Nephron (organoid): ENCODE results near the gene GLI1.
"Not testable (repeated sequence)": the region's sequence is repeated elsewhere in the genome, so short reads cannot be mapped to it uniquely, and the experiment has no call there.

Experiments
- H3K27ac Mint-ChIP-seq, 3 experiments: 2 replicates each; pipeline ENCODE4 v1.8.0; 2020; ENCODE audit warnings: mixed read lengths in 3 of 3, mild to moderate bottlenecking in 2 of 3, moderate library complexity in 1 of 3
- H3K27me3 Mint-ChIP-seq: 2 replicates; pipeline ENCODE4 v1.8.0; 2021; ENCODE audit warnings: low read depth, mild to moderate bottlenecking, moderate library complexity, mixed read lengths
- H3K36me3 Mint-ChIP-seq: 2 replicates; pipeline ENCODE4 v1.8.0; 2020; ENCODE audit warnings: low read depth, mixed read lengths
- H3K4me1 Mint-ChIP-seq: 2 replicates; pipeline ENCODE4 v1.8.0; 2020; ENCODE audit warnings: mixed read lengths
- H3K4me3 Mint-ChIP-seq, 3 experiments: 2 replicates each; pipeline ENCODE4 v1.8.0; 2020; ENCODE audit warnings: mild to moderate bottlenecking in 3 of 3, mixed read lengths in 3 of 3, moderate library complexity in 2 of 3
- H3K9me3 Mint-ChIP-seq: 2 replicates; pipeline ENCODE4 v1.8.0; 2020; ENCODE audit warnings: mixed read lengths
- CTCF ChIP-seq, 3 experiments: fragments of 200-600 bp; sonication (generic); IDR thresholded peaks; one replicate each; pipeline ENCODE4 v1.5.0; 2021; ENCODE audit warnings: antibody characterized with exemption in 3 of 3; ENCODE audit not compliant: unreplicated experiment in 3 of 3

Gene GLI1

GRCh38 chr12:57511161-57511560 lies 51.6 kb downstream of the GLI1 start:
- Mint-ChIP-seq H3K36me3 (peaks cover 73% of the 10 kb centered on the region), H3K27me3 (no peaks in the 10 kb centered on the region), H3K4me1 (no peaks in the 10 kb centered on the region), H3K27ac (no peak overlapping the region), H3K4me3 (no peak overlapping the region), H3K9me3 (peaks cover 4% of the 10 kb centered on the region)
- no peak for TF ChIP-seq CTCF (IDR thresholded peaks at IDR 0.05; ENCODE audit: unreplicated experiment in 3 of 3)

- no peak overlapping the region for H3K4me3 Mint-ChIP-seq
- H3K27ac Mint-ChIP-seq: no peak overlapping the region
- H3K9me3 Mint-ChIP-seq: peaks cover 4% of the 10 kb centered on the region
- TF ChIP-seq CTCF (IDR thresholded peaks at IDR 0.05; ENCODE audit: unreplicated experiment in 3 of 3): no peak
- no peaks in the 10 kb centered on the region for H3K27me3 Mint-ChIP-seq
- no peaks in the 10 kb centered on the region for H3K4me1 Mint-ChIP-seq
- peaks cover 73% of the 10 kb centered on the region for H3K36me3 Mint-ChIP-seq
Observed at GRCh38 chr12:57511588-57512325, 52.2 kb downstream of the GLI1 start.

- TF ChIP-seq CTCF (IDR thresholded peaks at IDR 0.05; ENCODE audit: unreplicated experiment in 3 of 3): no peak
- no peak overlapping the region for H3K27ac Mint-ChIP-seq
Observed at GRCh38 chr12:57512665-57513064, 53.1 kb downstream of the GLI1 start.

GRCh38 chr12:57513266-57513665 lies 53.7 kb downstream of the GLI1 start:
- Mint-ChIP-seq H3K36me3 (peaks cover 82% of the 10 kb centered on the region), H3K27me3 (no peaks in the 10 kb centered on the region), H3K4me1 (peaks cover 9% of the 10 kb centered on the region), H3K4me3 (no peak overlapping the region), H3K9me3 (peaks cover 4% of the 10 kb centered on the region), H3K27ac (no peak overlapping the region)
- TF ChIP-seq CTCF (IDR thresholded peaks at IDR 0.05; ENCODE audit: unreplicated experiment in 3 of 3): no peak

More at GRCh38 chr12:57512665-57513064, 53.1 kb downstream of the GLI1 start:
- Mint-ChIP-seq H3K4me1 (peaks cover 4% of the 10 kb centered on the region), H3K4me3 (no peak overlapping the region), H3K9me3 (peaks cover 4% of the 10 kb centered on the region), H3K36me3 (peaks cover 81% of the 10 kb centered on the region), H3K27me3 (no peaks in the 10 kb centered on the region)

- H3K27ac Mint-ChIP-seq, H3K9me3 Mint-ChIP-seq, H3K4me3 Mint-ChIP-seq, H3K27me3 Mint-ChIP-seq: not testable (repeated sequence)
- Mint-ChIP-seq H3K36me3 (peaks cover 82% of the 10 kb centered on the region), H3K4me1 (peaks cover 13% of the 10 kb centered on the region)
Observed at GRCh38 chr12:57513677-57514076, 54.1 kb downstream of the GLI1 start.

GRCh38 chr12:57514246-57514645 lies 54.7 kb downstream of the GLI1 start:
- H3K4me1 Mint-ChIP-seq: peaks cover 19% of the 10 kb centered on the region
- H3K9me3 Mint-ChIP-seq, H3K4me3 Mint-ChIP-seq, H3K27me3 Mint-ChIP-seq, H3K27ac Mint-ChIP-seq: not testable (repeated sequence)
- peaks cover 82% of the 10 kb centered on the region for H3K36me3 Mint-ChIP-seq

GRCh38 chr12:57514720-57515407 lies 55.3 kb downstream of the GLI1 start:
- no peaks in the 10 kb centered on the region for H3K9me3 Mint-ChIP-seq
- H3K4me3 Mint-ChIP-seq: no peak overlapping the region
- peaks cover 79% of the 10 kb centered on the region for H3K36me3 Mint-ChIP-seq
- no peak overlapping the region for H3K27ac Mint-ChIP-seq
- H3K4me1 Mint-ChIP-seq: peaks cover 21% of the 10 kb centered on the region
- TF ChIP-seq CTCF (IDR thresholded peaks at IDR 0.05; ENCODE audit: unreplicated experiment in 3 of 3): no peak
- no peaks in the 10 kb centered on the region for H3K27me3 Mint-ChIP-seq
